Measurements from ENCODE around the gene KAZN. TPM values are rescaled to one million over a fixed set of nuclear protein-coding genes. Genes with fewer than 3 reads are reported as not detected.

Gene KAZN
- total RNA-seq, 2 donors from 2014 or later, result 9.8 to 12.2 TPM

DNA sequence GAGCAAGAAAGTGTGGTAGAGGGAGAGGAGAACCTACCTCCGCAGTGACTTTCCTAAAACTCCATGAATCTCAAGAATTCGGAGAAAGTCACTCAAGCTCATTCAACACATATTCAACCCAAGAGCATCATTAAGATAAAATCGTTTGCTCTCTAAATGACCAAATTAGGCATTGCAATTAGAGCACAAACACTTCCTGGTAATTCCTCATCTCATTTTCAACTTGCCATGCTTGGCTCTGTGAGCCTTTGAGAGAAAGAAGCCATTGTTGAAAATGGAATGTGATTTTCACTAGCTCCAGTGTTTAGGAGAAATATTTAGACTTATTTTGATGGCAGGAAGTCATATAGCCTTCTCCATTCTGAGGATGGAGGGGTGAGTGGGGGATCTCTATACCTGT lies 52.5 kb downstream of the KAZN start:
- Histone ChIP-seq H3K9ac (ENCODE audit: low read depth in 2 of 2, low read length in 2 of 2) (no peak overlapping the region), H3K27ac (no peak overlapping the region), H3K36me3 (no peaks in the 10 kb centered on the region), H3K9me3 (no peaks in the 10 kb centered on the region), H3K4me1 (no peaks in the 10 kb centered on the region), H3K4me3 (no peak overlapping the region), H3K27me3 (no peaks in the 10 kb centered on the region)
- DNase-seq, result no peak
- no peak for TF ChIP-seq CTCF (IDR thresholded peaks at IDR 0.05)
- intact Hi-C loops (cut with DNase I), result no loop called here

DNA sequence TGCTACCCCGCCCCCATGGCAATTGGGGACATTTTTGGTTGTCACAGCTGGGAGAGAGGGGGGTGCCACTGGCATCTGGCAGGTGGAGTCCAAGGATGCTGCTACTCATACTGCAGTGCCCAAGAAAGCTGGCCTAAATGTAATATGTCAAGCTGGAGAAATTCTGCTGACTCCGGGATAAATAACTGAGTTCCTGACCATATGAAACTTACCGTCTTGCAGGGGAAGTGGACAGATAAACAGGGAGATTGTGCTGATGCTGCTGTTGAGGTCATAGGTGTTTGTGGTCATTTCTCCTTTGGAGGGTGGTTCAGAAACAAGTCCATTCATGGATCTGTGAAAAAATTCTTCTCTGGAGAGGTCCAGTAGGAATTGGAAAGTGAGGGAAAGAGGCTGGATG lies 54.4 kb downstream of the KAZN start:
- Histone ChIP-seq H3K9me3 (no peaks in the 10 kb centered on the region), H3K4me1 (no peaks in the 10 kb centered on the region), H3K4me3 (no peak overlapping the region), H3K36me3 (no peaks in the 10 kb centered on the region), H3K9ac (ENCODE audit: low read depth in 2 of 2, low read length in 2 of 2) (no peak overlapping the region), H3K27ac (no peak overlapping the region), H3K27me3 (no peaks in the 10 kb centered on the region)
- intact Hi-C loops (cut with DNase I), result no loop called here
- TF ChIP-seq CTCF (IDR thresholded peaks at IDR 0.05), result no peak
- DNase-seq, result no peak

DNA sequence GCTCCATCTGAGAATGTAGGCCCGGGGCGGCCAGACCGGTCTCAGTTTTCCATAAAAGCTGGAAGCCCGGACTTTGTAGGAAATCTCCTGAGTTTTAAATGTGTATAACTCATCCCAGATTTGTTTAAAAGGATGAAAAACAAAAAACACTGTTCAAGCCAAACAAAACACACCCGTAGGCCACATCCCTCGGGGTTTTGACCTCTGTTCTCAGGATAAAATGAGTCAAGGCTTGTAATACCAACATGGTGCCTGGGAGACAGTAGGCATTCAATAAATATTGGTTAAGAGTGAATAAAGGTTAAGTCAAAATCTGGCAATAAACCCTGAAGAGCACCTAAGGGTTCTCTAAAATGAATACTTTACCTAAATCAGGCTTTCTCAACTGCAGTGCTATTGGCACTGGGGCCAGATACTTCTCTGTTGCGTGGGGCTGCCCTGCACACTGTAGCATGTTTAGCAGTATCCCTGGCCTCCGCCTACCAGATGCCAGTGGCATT lies 55.0 kb downstream of the KAZN start:
- no peak for TF ChIP-seq CTCF (IDR thresholded peaks at IDR 0.05)
- Histone ChIP-seq H3K9me3 (no peaks in the 10 kb centered on the region), H3K36me3 (no peaks in the 10 kb centered on the region), H3K27ac (no peak overlapping the region), H3K27me3 (no peaks in the 10 kb centered on the region), H3K4me1 (no peaks in the 10 kb centered on the region), H3K4me3 (no peak overlapping the region), H3K9ac (ENCODE audit: low read depth in 2 of 2, low read length in 2 of 2) (no peak overlapping the region)
- DNase-seq, result no peak
- intact Hi-C loops (cut with DNase I), result no loop called here

GRCh38 chr1:14654554-14654953 lies 56.1 kb downstream of the KAZN start:
- intact Hi-C loops (cut with DNase I), result no loop called here
- no peak for TF ChIP-seq CTCF (IDR thresholded peaks at IDR 0.05)
- H3K27me3 ChIP-seq, result no peaks in the 10 kb centered on the region

GRCh38 chr1:14655385-14655784 lies 56.9 kb downstream of the KAZN start:
- Histone ChIP-seq H3K27ac (no peak overlapping the region), H3K4me3 (no peak overlapping the region), H3K36me3 (no peaks in the 10 kb centered on the region), H3K4me1 (no peaks in the 10 kb centered on the region), H3K9me3 (no peaks in the 10 kb centered on the region), H3K27me3 (no peaks in the 10 kb centered on the region), H3K9ac (ENCODE audit: low read depth in 2 of 2, low read length in 2 of 2) (no peak overlapping the region)
- no peak for TF ChIP-seq CTCF (IDR thresholded peaks at IDR 0.05)
- intact Hi-C loops (cut with DNase I), result no loop called here
- DNase-seq, result no peak

More at GRCh38 chr1:14654554-14654953, 56.1 kb downstream of the KAZN start:
- H3K9me3 ChIP-seq, result no peaks in the 10 kb centered on the region
- DNase-seq, result no peak
- H3K9ac ChIP-seq (ENCODE audit: low read depth in 2 of 2, low read length in 2 of 2), result no peak overlapping the region
- H3K27ac ChIP-seq, result no peak overlapping the region
- H3K4me1 ChIP-seq, result no peaks in the 10 kb centered on the region
- H3K4me3 ChIP-seq, result no peak overlapping the region
- no peaks in the 10 kb centered on the region for H3K36me3 ChIP-seq

Data from colonic mucosa (tissue), 4 donors.